Transverse colon (tissue), 4 donors: Measurements from ENCODE around the gene ATP6V1B1. TPM values are rescaled to one million over a fixed set of nuclear protein-coding genes. Genes with fewer than 3 reads are reported as not detected.

Source experiments
- DNase-seq: peaks from one replicate; pipeline ENCODE4 v3.0.0-alpha.2; 2019
- H3K27ac ChIP-seq, 4 donors: fragments of 200-600 bp; sonication (generic); 2 replicates each; pipeline ENCODE4 v1.5.1; 2016 to 2018; ENCODE audit warnings: inconsistent platforms in 4 of 4
- H3K27me3 ChIP-seq: fragments of 200-600 bp; sonication (generic); 2 replicates; pipeline ENCODE4 v1.5.1; 2017; ENCODE audit warnings: inconsistent platforms
- H3K36me3 ChIP-seq, 4 donors: fragments of 200-600 bp; sonication (generic); 2 replicates each; pipeline ENCODE4 v1.5.1; 2017 to 2019; ENCODE audit warnings: inconsistent platforms in 4 of 4
- H3K4me1 ChIP-seq, 4 donors: fragments of 200-600 bp; sonication (generic); 2 replicates each; pipeline ENCODE4 v1.5.1; 2017 to 2020; ENCODE audit warnings: inconsistent platforms in 4 of 4
- H3K4me3 ChIP-seq, 4 donors: fragments of 200-600 bp; sonication (generic); 1 replicate in 1 of 4; 2 replicates in 3 of 4; pipeline versions ENCODE4 v1.5.1 to v1.6.1; 2017 to 2019; ENCODE audit warnings: inconsistent platforms in 4 of 4
- H3K9me3 ChIP-seq, 2 donors: fragments of 200-600 bp; sonication (generic); 2 replicates each; pipeline ENCODE4 v1.5.1; 2017 to 2019; ENCODE audit warnings: inconsistent platforms in 2 of 2
- EP300 ChIP-seq: sonication (generic); formaldehyde crosslinking; IDR thresholded peaks from one replicate; pipeline ENCODE4 v1.6.1; 2017; ENCODE audit warnings: antibody characterized with exemption, low read depth
- POLR2A ChIP-seq: fragments of 450-650 bp; IDR thresholded peaks from one replicate; pipeline ENCODE4 v1.6.1; 2016; ENCODE audit warnings: antibody characterized with exemption, mild to moderate bottlenecking, moderate library complexity
- POLR2AphosphoS5 ChIP-seq, 3 donors: sonication (generic); formaldehyde crosslinking; IDR thresholded peaks; one replicate each; pipeline ENCODE4 v1.6.1; 2016; ENCODE audit warnings: antibody characterized with exemption in 3 of 3
- WGBS, 2 donors: methylation state at CpG; one replicate each; pipeline ENCODE4 v1.1.5; 2018; ENCODE audit warnings: low coverage in 1 of 2; 5-methylcytosine and 5-hydroxymethylcytosine counted together
- in situ Hi-C, 4 donors: fragments of 200-750 bp; cut with MboI; loops; one replicate each; pipeline versions ENCODE4 v1.15.0 to v1.15.1; 2017; ENCODE audit warnings: low sequenced_read_pairs in 3 of 4, low pct_ligation_motif_present in 1 of 4, low pct_unique_long_range_greater_than_20kb in 1 of 4
- intact Hi-C: fragments of 100-400 bp; cut with DNase I; formaldehyde crosslinking; loops from one replicate; pipeline ENCODE4 v1.15.1; 2023; ENCODE audit warnings: low total_unique reads
- total RNA-seq, 4 donors: library from RNA; depleted of rRNA; stranded (reverse); fragments of >200 nt; gene quantifications; one replicate each; pipeline ENCODE4 v1.1.0, GENCODE V29; 2016
- TF ChIP-seq, protein P1 (sequence below), 5 experiments: fragments of 200-600 bp in 3 of 5; fragments of 450-650 bp in 2 of 5; sonication (generic) in 3 of 5; IDR thresholded peaks; 1 replicate in 2 of 5; 2 replicates in 3 of 5; pipeline ENCODE4 v1.5.1; 2016 to 2017; ENCODE audit warnings: antibody characterized with exemption in 5 of 5, inconsistent platforms in 3 of 5, mild to moderate bottlenecking in 2 of 5, moderate library complexity in 1 of 5

Gene ATP6V1B1
- total RNA-seq, 4 donors from 2014 or later = not detected

GRCh38 chr2:70992945-70993853 lies 57.5 kb downstream of the ATP6V1B1 start:
- peaks cover 11 to 26% (median 16%) of the 10 kb centered on the region in 4 donors for H3K4me1 ChIP-seq
- in situ Hi-C loops = no loop called here
- DNase-seq = no peak
- H3K27me3 ChIP-seq = no peaks in the 10 kb centered on the region
- peak overlapping the region in 3 of 4 donors; percentile 55 to 100 (median 98) for H3K4me3 ChIP-seq
- H3K9me3 ChIP-seq = no peaks in the 10 kb centered on the region
- TF ChIP-seq POLR2A (no peak), POLR2AphosphoS5 (IDR thresholded peaks at IDR 0.05) (no peak), EP300 (no peak)
- TF ChIP-seq, protein P1, sequence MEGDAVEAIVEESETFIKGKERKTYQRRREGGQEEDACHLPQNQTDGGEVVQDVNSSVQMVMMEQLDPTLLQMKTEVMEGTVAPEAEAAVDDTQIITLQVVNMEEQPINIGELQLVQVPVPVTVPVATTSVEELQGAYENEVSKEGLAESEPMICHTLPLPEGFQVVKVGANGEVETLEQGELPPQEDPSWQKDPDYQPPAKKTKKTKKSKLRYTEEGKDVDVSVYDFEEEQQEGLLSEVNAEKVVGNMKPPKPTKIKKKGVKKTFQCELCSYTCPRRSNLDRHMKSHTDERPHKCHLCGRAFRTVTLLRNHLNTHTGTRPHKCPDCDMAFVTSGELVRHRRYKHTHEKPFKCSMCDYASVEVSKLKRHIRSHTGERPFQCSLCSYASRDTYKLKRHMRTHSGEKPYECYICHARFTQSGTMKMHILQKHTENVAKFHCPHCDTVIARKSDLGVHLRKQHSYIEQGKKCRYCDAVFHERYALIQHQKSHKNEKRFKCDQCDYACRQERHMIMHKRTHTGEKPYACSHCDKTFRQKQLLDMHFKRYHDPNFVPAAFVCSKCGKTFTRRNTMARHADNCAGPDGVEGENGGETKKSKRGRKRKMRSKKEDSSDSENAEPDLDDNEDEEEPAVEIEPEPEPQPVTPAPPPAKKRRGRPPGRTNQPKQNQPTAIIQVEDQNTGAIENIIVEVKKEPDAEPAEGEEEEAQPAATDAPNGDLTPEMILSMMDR (IDR thresholded peaks at IDR 0.05) = no peak
- H3K27ac ChIP-seq = peak overlapping the region in 1 of 4 donors; percentile 91
- intact Hi-C loops = no loop called here
- WGBS, 2 donors = 87 to 100% methylated on average over 2 to 12 of the region's 12 CpGs
- peaks cover 0 to 15% (median 8%) of the 10 kb centered on the region in 4 donors for H3K36me3 ChIP-seq

GRCh38 chr2:70994009-70994698 lies 58.5 kb downstream of the ATP6V1B1 start:
- Histone ChIP-seq H3K27ac (peak overlapping the region; percentile 81 to 91 (median 86)), H3K9me3 (no peaks in the 10 kb centered on the region), H3K4me3 (peak overlapping the region; percentile 55 to 100 (median 99)), H3K27me3 (no peaks in the 10 kb centered on the region), H3K4me1 (peaks cover 11 to 26% (median 16%) of the 10 kb centered on the region in 4 donors), H3K36me3 (peaks cover 0 to 8% (median 3%) of the 10 kb centered on the region in 4 donors)
- 0% methylated on average over 25 of the region's 49 CpGs; no CpG with 5 or more reads in 1 of the 2 donors for WGBS, 2 donors
- intact Hi-C loops (no loop called here), in situ Hi-C loops (no loop called here)
- TF ChIP-seq, protein P1 (IDR thresholded peaks at IDR 0.05) = no peak
- TF ChIP-seq EP300 (no peak), POLR2A (no peak), POLR2AphosphoS5 (IDR thresholded peaks at IDR 0.05) (no peak)
- DNase-seq = peak; percentile 32

GRCh38 chr2:70994699-70995425 lies 59.2 kb downstream of the ATP6V1B1 start, which contains the start of gene TEX261:
Gene TEX261 (minus strand): TSS chr2:70994873. CDS start chr2:70994757, 116 bp downstream.
- 0% methylated on average over 4 to 34 of the region's 65 CpGs for WGBS, 2 donors
- in situ Hi-C loops (no loop called here), intact Hi-C loops (loop anchor here (5.0 kb wide), 1 partner anchor 33 kb away; no protein-coding TSS in a partner anchor)
- peak within 1 kb of the TSS; percentile 81 to 91 (median 86) for H3K27ac ChIP-seq
- peak; percentile 93 for DNase-seq
- H3K4me1 ChIP-seq = peaks cover 11 to 26% (median 19%) of the 10 kb centered on the region in 4 donors
- H3K36me3 ChIP-seq = peaks cover 0 to 4% (median 0%) of the 10 kb centered on the region in 4 donors
- H3K4me3 ChIP-seq = peak within 1 kb of the TSS; percentile 55 to 100 (median 99)
- H3K27me3 ChIP-seq = no peaks in the 10 kb centered on the region
- TF ChIP-seq, protein P1 (IDR thresholded peaks at IDR 0.05) = peak in 4 of 5 experiments; percentile 42 to 64 (median 55)
- TF ChIP-seq EP300 (no peak), POLR2A (peak; percentile 33), POLR2AphosphoS5 (IDR thresholded peaks at IDR 0.05) (peak in 2 of 3 donors; percentile 40 to 58)
- no peaks in the 10 kb centered on the region for H3K9me3 ChIP-seq
